Inflammatory macrophage treated with lipopolysaccharide for 1 hour (primary cell): ENCODE measurements around the gene RHCE.
"Not testable (repeated sequence)": the region's sequence is repeated elsewhere in the genome, so short reads cannot be mapped to it uniquely, and the experiment has no call there.

Source experiments
- DNase-seq, 2 donors: peaks; one replicate each; pipeline ENCODE4 v3.0.0-alpha.2; 2020 to 2022

Gene RHCE

GRCh38 chr1:25338986-25339385 is 81.6 kb downstream of the RHCE start:
- DNase-seq = no peak

DNA sequence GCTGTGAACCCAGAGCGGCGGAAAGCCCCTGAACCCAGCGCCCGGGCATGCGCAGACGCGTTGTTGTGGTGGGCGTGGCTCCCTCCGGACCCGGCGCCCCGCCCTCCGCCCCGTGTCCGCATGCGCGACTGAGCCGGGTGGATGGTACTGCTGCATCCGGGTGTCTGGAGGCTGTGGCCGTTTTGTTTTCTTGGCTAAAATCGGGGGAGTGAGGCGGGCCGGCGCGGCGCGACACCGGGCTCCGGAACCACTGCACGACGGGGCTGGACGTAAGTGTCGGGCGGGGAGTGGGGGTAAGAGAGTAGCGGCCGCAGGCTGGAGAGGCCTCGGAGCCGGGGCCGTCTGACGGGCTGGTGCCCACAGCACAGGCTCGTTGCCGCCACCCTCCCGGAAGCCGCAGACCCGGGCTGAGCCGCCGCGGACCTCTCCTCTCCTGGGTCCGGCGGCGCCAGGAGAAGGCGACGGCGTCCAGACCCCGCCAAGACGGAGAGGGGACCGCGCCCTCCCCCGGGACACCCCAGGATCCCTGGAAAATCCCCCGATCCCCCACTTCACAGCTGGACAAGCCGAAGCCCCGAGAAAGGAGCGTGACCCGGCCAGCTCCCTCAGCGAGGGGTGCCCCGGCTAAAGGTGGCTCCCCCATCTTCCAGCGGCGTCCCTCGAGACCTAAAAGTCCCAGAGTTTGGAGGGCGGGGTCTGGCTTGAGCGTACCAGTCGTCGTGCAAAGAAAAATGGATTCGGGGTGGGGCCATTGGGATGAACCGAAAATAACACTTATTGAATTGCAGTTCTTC is 82.2 kb downstream of the RHCE start, which contains the start of gene TMEM50A:
TMEM50A (plus strand) TSS at position 147 of the 794 bp plus-strand sequence. CDS start 2,153 bp downstream, outside the sequence.
- peak; percentile 81 to 88 for DNase-seq

DNA sequence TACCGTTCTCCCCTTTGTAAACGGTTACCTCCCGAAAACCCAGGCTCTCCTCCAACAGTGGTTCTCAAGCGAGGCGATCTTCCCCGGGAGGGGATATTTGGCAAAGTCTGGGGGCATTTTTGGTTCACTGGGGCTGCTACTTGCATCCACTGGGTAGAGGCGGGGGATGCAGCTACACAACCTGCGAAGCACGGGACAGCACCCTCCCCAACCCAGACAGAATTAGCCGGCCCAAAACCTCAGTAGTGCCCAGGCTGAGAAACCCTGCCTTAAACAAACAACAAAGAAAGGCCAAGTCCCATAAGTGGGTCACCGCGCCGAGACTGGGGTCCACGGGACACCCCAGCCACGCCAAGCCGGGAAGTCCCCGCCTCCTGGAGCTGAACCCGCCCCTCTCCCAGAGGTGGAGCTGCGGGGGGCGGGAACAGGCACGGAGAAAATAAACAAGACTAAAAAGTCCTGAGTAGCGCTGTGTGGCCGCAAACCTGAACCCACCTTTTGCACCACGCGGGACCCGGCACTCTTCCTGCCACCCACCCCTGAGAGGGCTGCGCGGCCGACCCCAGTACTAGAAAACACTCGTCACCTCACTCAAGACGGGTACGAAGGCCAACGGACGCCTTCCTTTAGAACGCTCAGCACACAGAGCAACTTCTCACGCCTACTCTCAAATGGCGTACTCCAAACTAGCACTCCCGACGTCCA is 83.0 kb downstream of the RHCE start:
- DNase-seq = not testable (repeated sequence)

DNA sequence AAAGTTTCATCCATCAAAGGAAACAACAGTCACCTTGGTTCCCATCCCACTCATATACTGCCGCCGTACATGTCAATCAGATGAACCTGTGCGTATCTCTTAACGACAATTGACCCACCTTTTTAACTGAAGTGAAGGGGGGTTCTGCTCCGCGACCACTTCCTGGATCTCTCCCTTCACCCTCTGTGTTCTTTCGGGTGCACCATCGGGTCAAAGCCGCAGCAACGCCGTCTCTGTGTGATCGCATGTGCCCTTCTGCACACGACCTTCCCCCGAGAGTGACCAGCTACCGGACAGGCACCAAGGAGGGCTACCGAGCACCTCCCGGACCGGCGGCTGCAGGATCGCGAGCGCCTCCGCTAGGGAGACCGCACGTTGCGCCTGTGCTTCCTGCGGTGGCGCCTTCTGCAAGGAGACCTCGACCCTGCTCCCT is 83.7 kb downstream of the RHCE start:
- not testable (repeated sequence) for DNase-seq

DNA sequence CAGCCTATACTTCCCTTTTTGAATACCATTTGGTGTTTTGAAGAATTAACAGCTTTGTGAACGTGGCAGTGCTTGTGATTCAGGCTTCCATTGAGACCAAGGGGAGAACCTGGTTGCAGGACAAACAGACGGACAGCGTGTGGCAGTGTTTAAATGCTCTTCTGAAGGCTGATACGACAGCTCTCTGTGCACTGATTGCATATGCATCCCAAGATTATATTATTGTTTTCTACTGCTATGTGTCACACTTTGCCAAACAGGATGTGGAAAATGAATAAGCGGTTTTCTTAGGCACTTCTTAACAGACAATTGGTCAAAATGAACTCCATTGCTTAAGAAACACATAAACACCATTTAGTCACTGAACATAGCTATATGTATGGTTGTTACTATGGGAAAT is 90.7 kb downstream of the RHCE start:
- peak; percentile 47 to 57 for DNase-seq

DNA sequence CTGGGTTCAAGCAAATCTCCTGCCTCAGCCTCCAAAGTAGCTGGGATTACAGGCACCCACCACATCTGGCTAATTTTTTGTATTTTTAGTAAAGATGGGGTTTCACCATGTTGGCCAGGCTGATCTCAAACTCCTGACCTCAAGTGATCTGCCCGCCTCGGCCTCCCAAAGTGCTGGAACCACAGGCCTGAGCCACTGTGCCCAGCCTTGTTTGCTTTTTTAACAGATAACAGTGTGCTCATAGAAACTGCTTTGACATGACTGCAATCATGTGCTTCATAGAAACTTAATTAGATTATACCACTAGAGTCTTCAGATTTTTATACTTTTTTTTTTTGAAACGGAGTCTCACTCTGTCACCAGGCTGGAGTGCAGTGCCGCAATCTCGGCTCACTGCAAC is 91.3 kb downstream of the RHCE start:
- not testable (repeated sequence) for DNase-seq

DNA sequence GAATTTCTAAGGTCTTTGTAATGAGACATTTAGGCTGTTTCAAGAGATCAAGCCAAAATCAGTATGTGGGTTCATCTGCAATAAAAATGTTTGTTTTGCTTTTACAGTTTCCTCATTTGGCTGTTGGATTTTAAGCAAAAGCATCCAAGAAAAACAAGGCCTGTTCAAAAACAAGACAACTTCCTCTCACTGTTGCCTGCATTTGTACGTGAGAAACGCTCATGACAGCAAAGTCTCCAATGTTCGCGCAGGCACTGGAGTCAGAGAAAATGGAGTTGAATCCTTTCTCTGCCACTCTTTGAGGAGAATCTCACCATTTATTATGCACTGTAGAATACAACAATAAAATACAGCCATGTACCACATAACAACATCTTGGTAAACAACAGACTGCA is 91.8 kb downstream of the RHCE start:
- DNase-seq = not testable (repeated sequence)

- not testable (repeated sequence) for DNase-seq
These were observed 92.5 kb downstream of the RHCE start for GRCh38 chr1:25327864-25328790.

GRCh38 chr1:25324407-25324806 is 96.2 kb downstream of the RHCE start:
- not testable (repeated sequence) for DNase-seq

GRCh38 chr1:25322127-25322526 is 98.5 kb downstream of the RHCE start:
- not testable (repeated sequence) for DNase-seq

- DNase-seq = not testable (repeated sequence)
These were observed 100.2 kb downstream of the RHCE start for GRCh38 chr1:25320314-25320938.

DNA sequence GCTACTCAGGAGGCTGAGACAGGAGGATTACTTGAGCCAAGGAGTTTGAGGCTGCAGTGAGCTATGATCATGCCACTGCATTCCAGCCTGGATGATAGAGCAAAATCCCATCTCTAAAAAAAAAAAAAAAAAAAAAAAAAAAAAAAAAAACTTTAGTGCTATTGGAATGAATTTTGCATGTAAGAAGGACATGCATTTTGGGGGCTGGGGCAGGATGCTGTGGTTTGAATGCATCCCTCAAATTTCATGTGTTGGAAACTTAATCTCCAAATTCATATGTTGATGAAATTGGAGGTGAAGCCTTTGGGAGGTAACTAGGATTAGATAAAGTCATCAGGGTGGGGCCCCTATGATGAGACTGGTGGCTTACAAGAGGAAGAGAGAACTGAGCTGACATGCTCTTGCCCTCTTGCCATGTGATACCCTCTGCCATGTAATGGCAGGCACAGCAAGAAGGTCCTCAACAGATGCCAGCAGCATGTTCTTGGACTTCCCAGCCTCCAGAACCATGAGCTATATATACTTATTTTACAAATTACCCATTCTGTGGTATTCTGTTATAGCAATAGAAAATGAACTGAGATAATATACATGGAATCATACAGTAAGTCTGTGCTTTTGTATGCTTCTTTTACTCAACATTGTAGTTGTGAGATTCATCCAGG is 107.7 kb downstream of the RHCE start:
- DNase-seq = not testable (repeated sequence)
